Small intestine (tissue), 7 donors: ENCODE data around the gene C1RL. TPM values are rescaled to one million over a fixed set of nuclear protein-coding genes. Genes with fewer than 3 reads are reported as not detected.

Source experiments
- DNase-seq, 2 donors: peaks; one replicate each; pipeline versions ENCODE4 v3.0.0 to v3.0.0-alpha.2; 2013
- FAIRE-seq: peaks from 2 replicates; lab custom pipeline; 2012; peaks lifted over from hg19 to GRCh38; lab: Jason Lieb, UNC
- H3K27ac ChIP-seq, 3 donors: one replicate each; pipeline ENCODE4 v1.5.1; 2013; ENCODE audit warnings: low read length in 2 of 3, mild to moderate bottlenecking in 2 of 3, control low read depth in 1 of 3, inconsistent platforms in 1 of 3, low read depth in 1 of 3, moderate library complexity in 1 of 3
- H3K27me3 ChIP-seq, 3 donors: one replicate each; pipeline ENCODE4 v1.6.1; 2013; ENCODE audit warnings: low read length in 3 of 3, inconsistent platforms in 1 of 3; ENCODE audit not compliant: control insufficient read depth in 3 of 3, insufficient read depth in 3 of 3
- H3K36me3 ChIP-seq, 3 donors: one replicate each; pipeline ENCODE4 v1.6.1; 2013; ENCODE audit warnings: low read length in 3 of 3, inconsistent platforms in 1 of 3, low read depth in 1 of 3, mild to moderate bottlenecking in 1 of 3, moderate library complexity in 1 of 3; ENCODE audit not compliant: control insufficient read depth in 3 of 3, insufficient read depth in 2 of 3
- H3K4me1 ChIP-seq, 3 donors: one replicate each; pipeline ENCODE4 v1.6.1; 2013; ENCODE audit warnings: low read length in 2 of 3, inconsistent platforms in 1 of 3, low read depth in 1 of 3, mild to moderate bottlenecking in 1 of 3, moderate library complexity in 1 of 3; ENCODE audit not compliant: control insufficient read depth in 3 of 3, insufficient read depth in 2 of 3
- H3K4me3 ChIP-seq, 3 donors: one replicate each; pipeline ENCODE4 v1.5.1; 2013; ENCODE audit warnings: low read length in 3 of 3, control low read depth in 1 of 3, inconsistent platforms in 1 of 3, low read depth in 1 of 3, mild to moderate bottlenecking in 1 of 3, moderate library complexity in 1 of 3
- H3K9me3 ChIP-seq, 2 donors: one replicate each; pipeline ENCODE4 v1.6.1; 2013; ENCODE audit warnings: low read depth in 1 of 2, low read length in 1 of 2; ENCODE audit not compliant: control insufficient read depth in 2 of 2, insufficient read depth in 1 of 2
- WGBS, 3 donors: extraction: QIAGEN DNeasy Blood & Tissue Kit; methylation state at CpG; one replicate each; pipeline ENCODE4 v1.1.7; 2013; 5-methylcytosine and 5-hydroxymethylcytosine counted together
- polyA plus RNA-seq, 4 donors: library from polyadenylated mRNA; stranded (reverse) in 3 of 4; unstranded in 1 of 4; fragments of 200-250 nt in 3 of 4; fragments of 120-200 nt in 1 of 4; gene quantifications; one replicate each; pipeline versions ENCODE4 v1.2.1 to v1.2.3, GENCODE V29; 2013
- donor health status: healthy with polysubstance abuse.
- donor health status: control.
- donor health status: control.
- donor health status: Bipolar disorder and iron deficiency.
- donor health status: healthy.

The C1RL gene
- polyA plus RNA-seq, 4 donors, result 10.0 to 77.1 (median 22.1) TPM

GRCh38 chr12:7096979-7097378 lies 12.0 kb downstream of the C1RL start:
- Histone ChIP-seq H3K9me3 (no peaks in the 10 kb centered on the region), H3K4me3 (no peak overlapping the region), H3K27me3 (no peaks in the 10 kb centered on the region), H3K4me1 (peaks cover 0 to 9% (median 0%) of the 10 kb centered on the region in 3 donors), H3K36me3 (peaks cover 0 to 36% (median 2%) of the 10 kb centered on the region in 3 donors), H3K27ac (no peak overlapping the region)
- 85 to 88% (median 85%) methylated on average over 19 of the region's 19 CpGs for WGBS, 3 donors
- DNase-seq (no peak), FAIRE-seq (no peak)

- Histone ChIP-seq H3K27me3 (no peaks in the 10 kb centered on the region), H3K9me3 (no peaks in the 10 kb centered on the region), H3K4me1 (peaks cover 0 to 12% (median 0%) of the 10 kb centered on the region in 3 donors), H3K27ac (no peak overlapping the region), H3K4me3 (no peak overlapping the region), H3K36me3 (peaks cover 0 to 29% (median 2%) of the 10 kb centered on the region in 3 donors)
- FAIRE-seq, result no peak
- 77 to 83% (median 79%) methylated on average over 25 to 26 of the region's 26 CpGs for WGBS, 3 donors
- DNase-seq, result no peak
Measured at GRCh38 chr12:7096006-7096932, 12.7 kb downstream of the C1RL start.

- Histone ChIP-seq H3K9me3 (no peaks in the 10 kb centered on the region), H3K36me3 (peaks cover 0 to 27% (median 2%) of the 10 kb centered on the region in 3 donors), H3K27me3 (peaks cover 0 to 6% (median 0%) of the 10 kb centered on the region in 3 donors), H3K4me1 (peaks cover 0 to 12% (median 0%) of the 10 kb centered on the region in 3 donors), H3K4me3 (no peak overlapping the region), H3K27ac (no peak overlapping the region)
- FAIRE-seq (no peak), DNase-seq (no peak)
- WGBS, 3 donors, result 33 to 65% (median 53%) methylated on average over 10 of the region's 10 CpGs
Measured at GRCh38 chr12:7093892-7094291, 15.1 kb downstream of the C1RL start.

DNA sequence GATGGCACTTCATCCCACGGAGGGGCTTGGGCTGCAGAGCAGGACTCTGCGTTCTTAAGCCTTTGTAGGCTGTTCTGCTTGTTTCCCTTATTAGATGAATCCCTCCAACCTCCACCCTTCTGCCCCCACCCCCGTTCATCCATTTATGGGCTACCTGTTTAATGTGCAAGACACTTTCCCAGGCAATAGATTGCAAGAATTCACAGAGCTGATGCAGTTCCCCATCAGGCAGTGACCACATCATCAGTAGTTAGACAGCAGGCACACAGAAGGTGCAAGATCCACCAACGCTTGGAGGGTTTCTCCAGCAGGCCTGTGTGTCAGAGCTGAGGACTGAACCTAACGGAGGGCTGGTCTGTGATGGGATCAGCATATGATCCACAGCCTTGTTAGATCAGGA lies 15.5 kb downstream of the C1RL start:
- WGBS, 3 donors, result 40 to 65% (median 47%) methylated on average over 5 of the region's 5 CpGs
- DNase-seq, result no peak
- peaks cover 0 to 6% (median 0%) of the 10 kb centered on the region in 3 donors for H3K27me3 ChIP-seq
- no peak overlapping the region for H3K27ac ChIP-seq
- no peak overlapping the region for H3K4me3 ChIP-seq
- no peak for FAIRE-seq
- peaks cover 0 to 12% (median 0%) of the 10 kb centered on the region in 3 donors for H3K4me1 ChIP-seq
- peaks cover 0 to 29% (median 2%) of the 10 kb centered on the region in 3 donors for H3K36me3 ChIP-seq
- no peaks in the 10 kb centered on the region for H3K9me3 ChIP-seq

- no peak for FAIRE-seq
- H3K4me1 ChIP-seq, result peaks cover 0 to 12% (median 0%) of the 10 kb centered on the region in 3 donors
- H3K36me3 ChIP-seq, result peaks cover 0 to 32% (median 0%) of the 10 kb centered on the region in 3 donors
- H3K4me3 ChIP-seq, result no peak overlapping the region
- H3K27ac ChIP-seq, result peak overlapping the region in 1 of 3 donors; percentile 84
- 67 to 76% (median 75%) methylated on average over 8 of the region's 8 CpGs for WGBS, 3 donors
- DNase-seq, result no peak
- peaks cover 0 to 6% (median 0%) of the 10 kb centered on the region in 3 donors for H3K27me3 ChIP-seq
- H3K9me3 ChIP-seq, result no peaks in the 10 kb centered on the region
Measured at GRCh38 chr12:7092986-7093460, 16.0 kb downstream of the C1RL start.

GRCh38 chr12:7092229-7092985 lies 16.6 kb downstream of the C1RL start, which contains the start of gene C1R:
C1R (minus strand) TSS chr12:7092445; CDS start chr12:7092388, 57 bp downstream.
- WGBS, 3 donors, result 7 to 15% (median 15%) methylated on average over 16 of the region's 16 CpGs
- H3K36me3 ChIP-seq, result peaks cover 0 to 28% (median 0%) of the 10 kb centered on the region in 3 donors
- H3K4me1 ChIP-seq, result peaks cover 0 to 12% (median 0%) of the 10 kb centered on the region in 3 donors
- peak within 1 kb of the TSS in 2 of 3 donors; percentile 54 to 55 for H3K4me3 ChIP-seq
- DNase-seq (peak; percentile 69 to 84), FAIRE-seq (no peak)
- H3K27me3 ChIP-seq, result peaks cover 0 to 6% (median 0%) of the 10 kb centered on the region in 3 donors
- peak within 1 kb of the TSS in 2 of 3 donors; percentile 55 to 84 for H3K27ac ChIP-seq
- no peaks in the 10 kb centered on the region for H3K9me3 ChIP-seq

DNA sequence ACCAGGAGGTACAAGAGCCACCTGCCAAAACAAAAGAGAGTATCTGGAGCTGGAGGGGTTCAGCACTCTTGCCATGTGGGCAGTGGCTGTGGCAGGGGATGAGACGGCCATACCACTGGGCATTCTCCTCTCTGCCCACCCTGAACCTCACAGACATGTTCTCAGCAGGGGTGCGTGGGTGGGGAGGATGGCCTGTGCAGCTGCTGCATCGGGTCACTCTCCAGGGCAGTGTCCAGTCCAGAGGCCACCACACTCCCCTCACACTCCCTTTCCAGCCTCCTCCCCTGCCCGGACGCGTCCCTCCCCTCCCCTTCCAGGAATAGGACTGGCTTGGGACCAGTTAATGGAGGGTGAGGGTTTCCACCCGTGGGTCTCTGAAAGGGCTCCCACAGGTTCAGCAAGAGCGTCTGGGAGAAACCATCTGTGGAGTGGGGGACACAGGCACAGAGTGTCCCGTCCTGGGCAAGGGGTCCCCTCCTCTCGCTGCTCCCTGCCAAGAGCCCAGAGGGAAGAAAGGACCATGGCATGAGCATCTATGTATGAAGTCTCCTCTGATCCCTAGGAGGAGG lies 17.3 kb downstream of the C1RL start:
- DNase-seq (peak in 1 of 2 donors; percentile 31), FAIRE-seq (no peak)
- Histone ChIP-seq H3K4me1 (peaks cover 0 to 12% (median 0%) of the 10 kb centered on the region in 3 donors), H3K27ac (peak overlapping the region in 2 of 3 donors; percentile 55 to 84), H3K36me3 (peaks cover 0 to 22% (median 0%) of the 10 kb centered on the region in 3 donors), H3K9me3 (no peaks in the 10 kb centered on the region), H3K4me3 (peak overlapping the region in 2 of 3 donors; percentile 54 to 55), H3K27me3 (peaks cover 0 to 6% (median 0%) of the 10 kb centered on the region in 3 donors)
- WGBS, 3 donors, result 37 to 42% (median 37%) methylated on average over 9 to 10 of the region's 10 CpGs
